ENCODE measurements around the gene TTYH3. TPM values are rescaled to one million over a fixed set of nuclear protein-coding genes. Genes with fewer than 3 reads are reported as not detected.
A peak's percentile ranks its signal among the peaks of the same experiment; 100 is the strongest.
"Not testable (repeated sequence)": the region's sequence is repeated elsewhere in the genome, so short reads cannot be mapped to it uniquely, and the experiment has no call there.

TTYH3 gene
- total and polyA plus RNA-seq, 7 experiments from 2014 or later = 0.53 to 115 (median 18.1) TPM

GRCh38 chr7:2673934-2674333, 42.1 kb downstream of the TTYH3 start:
- Mint-ChIP-seq H3K27ac (peak overlapping the region in 1 of 9 donors; percentile 64), H3K4me1 (peaks cover 0 to 13% (median 4%) of the 10 kb centered on the region in 7 donors), H3K36me3 (no peaks in the 10 kb centered on the region), H3K27me3 (peaks cover 0 to 29% (median 0%) of the 10 kb centered on the region in 5 donors), H3K9me3 (peaks cover 0 to 4% (median 0%) of the 10 kb centered on the region in 11 donors), H3K4me3 (no peak overlapping the region)
- intact Hi-C loops (cut with micrococcal nuclease) = no loop called here
- H3K4me3 ChIP-seq (ENCODE audit: low read length) = no peak overlapping the region
- POLR2A ChIA-PET = interaction anchor here (0.9 kb wide), 1 partner anchor 43 kb away, joined by 3 read pairs; no protein-coding TSS in a partner anchor
- H3K9me3 ChIP-seq (ENCODE audit: control insufficient read depth in 2 of 3, low read length in 3 of 3) = no peaks in the 10 kb centered on the region
- H3K36me3 ChIP-seq (ENCODE audit: control insufficient read depth in 2 of 3, insufficient read depth in 3 of 3, low read length in 3 of 3) = no peaks in the 10 kb centered on the region
- peaks cover 6% of the 10 kb centered on the region in 2 donors for H3K4me1 ChIP-seq (ENCODE audit: control insufficient read depth in 2 of 2, insufficient read depth in 2 of 2, low read length in 2 of 2)
- CTCF ChIA-PET = interaction anchor here (4.3 kb wide), 1 partner anchor 37 kb away, joined by 45 read pairs; no protein-coding TSS in a partner anchor
- DNase-seq (no peak), ATAC-seq (no peak)
- H3K27ac ChIP-seq (ENCODE audit: low read depth, low read length) = no peak overlapping the region
- no peaks in the 10 kb centered on the region for H3K27me3 ChIP-seq (ENCODE audit: control insufficient read depth in 2 of 2, insufficient read depth in 2 of 2, low read length in 2 of 2)

GRCh38 chr7:2675256-2675764, 43.5 kb downstream of the TTYH3 start:
- Histone ChIP-seq H3K4me1 (ENCODE audit: control insufficient read depth in 2 of 2, insufficient read depth in 2 of 2, low read length in 2 of 2) (peaks cover 6% of the 10 kb centered on the region in 2 donors), H3K27ac (ENCODE audit: low read depth, low read length) (no peak overlapping the region), H3K4me3 (ENCODE audit: low read length) (no peak overlapping the region), H3K9me3 (ENCODE audit: control insufficient read depth in 2 of 3, low read length in 3 of 3) (no peaks in the 10 kb centered on the region), H3K36me3 (ENCODE audit: control insufficient read depth in 2 of 3, insufficient read depth in 3 of 3, low read length in 3 of 3) (no peaks in the 10 kb centered on the region), H3K27me3 (ENCODE audit: control insufficient read depth in 2 of 2, insufficient read depth in 2 of 2, low read length in 2 of 2) (no peaks in the 10 kb centered on the region)
- peaks cover 0 to 23% (median 0%) of the 10 kb centered on the region in 5 donors for H3K27me3 Mint-ChIP-seq
- DNase-seq = no peak
- intact Hi-C loops (cut with micrococcal nuclease) = no loop called here
- POLR2A ChIA-PET = no interaction called here
- CTCF ChIA-PET = no interaction called here
- ATAC-seq = no peak
- H3K27ac Mint-ChIP-seq = no peak overlapping the region
- no peaks in the 10 kb centered on the region for H3K36me3 Mint-ChIP-seq
- peaks cover 0 to 4% (median 0%) of the 10 kb centered on the region in 11 donors for H3K9me3 Mint-ChIP-seq
- peaks cover 0 to 9% (median 4%) of the 10 kb centered on the region in 7 donors for H3K4me1 Mint-ChIP-seq
- H3K4me3 Mint-ChIP-seq = no peak overlapping the region

GRCh38 chr7:2676576-2676975, 44.8 kb downstream of the TTYH3 start:
- H3K4me1 Mint-ChIP-seq; DNase-seq; ATAC-seq; H3K27ac Mint-ChIP-seq; H3K4me1 ChIP-seq (ENCODE audit: control insufficient read depth in 2 of 2, insufficient read depth in 2 of 2, low read length in 2 of 2); POLR2A ChIA-PET; H3K4me3 Mint-ChIP-seq; H3K36me3 Mint-ChIP-seq; intact Hi-C loops (cut with micrococcal nuclease); CTCF ChIA-PET; H3K9me3 Mint-ChIP-seq; H3K27ac ChIP-seq (ENCODE audit: low read depth, low read length); H3K9me3 ChIP-seq (ENCODE audit: control insufficient read depth in 2 of 3, low read length in 3 of 3); H3K27me3 ChIP-seq (ENCODE audit: control insufficient read depth in 2 of 2, insufficient read depth in 2 of 2, low read length in 2 of 2); H3K36me3 ChIP-seq (ENCODE audit: control insufficient read depth in 2 of 3, insufficient read depth in 3 of 3, low read length in 3 of 3); H3K4me3 ChIP-seq (ENCODE audit: low read length): not testable (repeated sequence)
- H3K27me3 Mint-ChIP-seq = peaks cover 0 to 14% (median 0%) of the 10 kb centered on the region in 5 donors

- not testable (repeated sequence) for H3K4me3 Mint-ChIP-seq; H3K36me3 ChIP-seq (ENCODE audit: control insufficient read depth in 2 of 3, insufficient read depth in 3 of 3, low read length in 3 of 3); H3K27me3 ChIP-seq (ENCODE audit: control insufficient read depth in 2 of 2, insufficient read depth in 2 of 2, low read length in 2 of 2)
These were observed 46.7 kb downstream of the TTYH3 start for GRCh38 chr7:2678454-2678853.

GRCh38 chr7:2679135-2680127, 47.6 kb downstream of the TTYH3 start:
- H3K4me3 Mint-ChIP-seq; H3K27me3 ChIP-seq (ENCODE audit: control insufficient read depth in 2 of 2, insufficient read depth in 2 of 2, low read length in 2 of 2); DNase-seq; H3K9me3 ChIP-seq (ENCODE audit: control insufficient read depth in 2 of 3, low read length in 3 of 3); H3K36me3 ChIP-seq (ENCODE audit: control insufficient read depth in 2 of 3, insufficient read depth in 3 of 3, low read length in 3 of 3); H3K27ac ChIP-seq (ENCODE audit: low read depth, low read length); POLR2A ChIA-PET; H3K4me1 ChIP-seq (ENCODE audit: control insufficient read depth in 2 of 2, insufficient read depth in 2 of 2, low read length in 2 of 2); H3K4me3 ChIP-seq (ENCODE audit: low read length); H3K27ac Mint-ChIP-seq; H3K27me3 Mint-ChIP-seq; H3K4me1 Mint-ChIP-seq; H3K36me3 Mint-ChIP-seq; H3K9me3 Mint-ChIP-seq: not testable (repeated sequence)
- intact Hi-C loops (cut with micrococcal nuclease) = loop anchor here in 1 of 2 donors (2.0 kb wide), 1 partner anchor 229 kb away; no protein-coding TSS in a partner anchor
- CTCF ChIA-PET = interaction anchor here (1.5 to 1.8 kb wide), 3 partner anchors 9 to 229 kb away, joined by 4 to 5 read pairs (median 4); no protein-coding TSS in a partner anchor
- peak; percentile 14 for ATAC-seq

More at GRCh38 chr7:2678454-2678853, 46.7 kb downstream of the TTYH3 start:
- intact Hi-C loops (cut with micrococcal nuclease); H3K4me1 ChIP-seq (ENCODE audit: control insufficient read depth in 2 of 2, insufficient read depth in 2 of 2, low read length in 2 of 2); H3K27ac Mint-ChIP-seq; H3K9me3 Mint-ChIP-seq; H3K36me3 Mint-ChIP-seq; H3K27ac ChIP-seq (ENCODE audit: low read depth, low read length); CTCF ChIA-PET; H3K9me3 ChIP-seq (ENCODE audit: control insufficient read depth in 2 of 3, low read length in 3 of 3); POLR2A ChIA-PET; H3K4me1 Mint-ChIP-seq; H3K4me3 ChIP-seq (ENCODE audit: low read length); DNase-seq; ATAC-seq: not testable (repeated sequence)
- peaks cover 0 to 12% (median 0%) of the 10 kb centered on the region in 5 donors for H3K27me3 Mint-ChIP-seq

GRCh38 chr7:2680256-2680655, 48.5 kb downstream of the TTYH3 start:
- no peak overlapping the region for H3K4me3 ChIP-seq (ENCODE audit: low read length)
- H3K4me3 Mint-ChIP-seq = no peak overlapping the region
- no peaks in the 10 kb centered on the region for H3K36me3 Mint-ChIP-seq
- intact Hi-C loops (cut with micrococcal nuclease) = loop anchor here in 1 of 2 donors (2.0 kb wide), 1 partner anchor 229 kb away; no protein-coding TSS in a partner anchor
- H3K4me1 Mint-ChIP-seq = no peaks in the 10 kb centered on the region
- H3K27me3 Mint-ChIP-seq = peaks cover 0 to 6% (median 0%) of the 10 kb centered on the region in 5 donors
- H3K27me3 ChIP-seq (ENCODE audit: control insufficient read depth in 2 of 2, insufficient read depth in 2 of 2, low read length in 2 of 2) = no peaks in the 10 kb centered on the region
- ChIA-PET POLR2A (no interaction called here), CTCF (interaction anchor here (1.0 to 1.8 kb wide), 5 partner anchors 9 to 230 kb away, joined by 3 to 5 read pairs (median 4); no protein-coding TSS in a partner anchor)
- DNase-seq (no peak), ATAC-seq (no peak)
- no peaks in the 10 kb centered on the region for H3K36me3 ChIP-seq (ENCODE audit: control insufficient read depth in 2 of 3, insufficient read depth in 3 of 3, low read length in 3 of 3)
- H3K27ac ChIP-seq (ENCODE audit: low read depth, low read length) = no peak overlapping the region
- H3K9me3 ChIP-seq (ENCODE audit: control insufficient read depth in 2 of 3, low read length in 3 of 3) = no peaks in the 10 kb centered on the region
- H3K27ac Mint-ChIP-seq = no peak overlapping the region
- H3K9me3 Mint-ChIP-seq = no peaks in the 10 kb centered on the region
- H3K4me1 ChIP-seq (ENCODE audit: control insufficient read depth in 2 of 2, insufficient read depth in 2 of 2, low read length in 2 of 2) = no peaks in the 10 kb centered on the region

Measured in naive thymus-derived CD4-positive, alpha-beta T cell (primary cell).